ENCODE results near the gene GNAZ. TPM values are rescaled to one million over a fixed set of nuclear protein-coding genes. Genes with fewer than 3 reads are reported as not detected.

GNAZ gene

GRCh38 chr22:23168391-23169042, 98.2 kb downstream of the GNAZ start:
- H3K27me3 ChIP-seq (ENCODE audit: control insufficient read depth in 3 of 3, insufficient read depth in 3 of 3, low read depth in 1 of 3, low read length in 3 of 3): no peaks in the 10 kb centered on the region
- no peaks in the 10 kb centered on the region for H3K9me3 ChIP-seq (replicated peaks in 1 of 2; ENCODE audit: control insufficient read depth in 2 of 2, insufficient read depth in 1 of 2, low read depth in 1 of 2, low read length in 2 of 2)
- DNase-seq (ENCODE audit: low spot score): no peak
- peak overlapping the region; percentile 63 for H3K9ac ChIP-seq (ENCODE audit: low read depth, low read length, poor library complexity)
- H3K36me3 ChIP-seq (replicated peaks in 1 of 2; ENCODE audit: control insufficient read depth in 2 of 2, insufficient read depth in 2 of 2, low read length in 2 of 2): peaks cover 0 to 2% of the 10 kb centered on the region in 2 donors
- H2BK12ac ChIP-seq (ENCODE audit: low read length): peak overlapping the region; percentile 86
- H4K91ac ChIP-seq (ENCODE audit: low read depth, low read length, poor library complexity): peak overlapping the region; percentile 82
- peak overlapping the region; percentile 96 for H2AK5ac ChIP-seq (ENCODE audit: low read depth, low read length)
- H2BK15ac ChIP-seq (ENCODE audit: low read length): peak overlapping the region; percentile 83
- H3K4me2 ChIP-seq (ENCODE audit: insufficient read depth, low read length, poor library complexity, severe bottlenecking): no peak overlapping the region
- H3K18ac ChIP-seq (ENCODE audit: low read length): peak overlapping the region; percentile 70
- H2AFZ ChIP-seq (ENCODE audit: low read length): no peak overlapping the region
- H3K4me3 ChIP-seq (ENCODE audit: low read length in 2 of 2): no peak overlapping the region
- H3K14ac ChIP-seq (ENCODE audit: low read length): no peak overlapping the region
- peak overlapping the region; percentile 90 for H3K23ac ChIP-seq (ENCODE audit: low read depth, low read length, poor library complexity)
- peaks cover 2% of the 10 kb centered on the region for H3K79me1 ChIP-seq (ENCODE audit: low read depth, low read length)
- no CpG with 5 or more reads among the region's 9 CpGs for WGBS, 2 donors (ENCODE audit: extremely low coverage in 2 of 2, insufficient read length in 2 of 2, insufficient replicate concordance in 1 of 2)
- H2BK120ac ChIP-seq (ENCODE audit: low read depth, low read length): peak overlapping the region; percentile 88
- H4K8ac ChIP-seq (ENCODE audit: low read depth, low read length): peak overlapping the region; percentile 74
- H3K4ac ChIP-seq (ENCODE audit: low read length): no peak overlapping the region
- no peak overlapping the region for H3K27ac ChIP-seq (replicated peaks; ENCODE audit: low read length)
- peak overlapping the region; percentile 32 for H2BK5ac ChIP-seq (ENCODE audit: low read length)
- peaks cover 8 to 13% of the 10 kb centered on the region in 2 donors for H3K4me1 ChIP-seq (ENCODE audit: control insufficient read depth in 2 of 2, insufficient read depth in 1 of 2, low read depth in 1 of 2, low read length in 2 of 2)

GRCh38 chr22:23169043-23169406, 98.7 kb downstream of the GNAZ start:
- Histone ChIP-seq H2BK15ac (ENCODE audit: low read length) (no peak overlapping the region), H3K23ac (ENCODE audit: low read depth, low read length, poor library complexity) (peak overlapping the region; percentile 90), H3K14ac (ENCODE audit: low read length) (no peak overlapping the region), H2AFZ (ENCODE audit: low read length) (no peak overlapping the region), H3K79me1 (ENCODE audit: low read depth, low read length) (peaks cover 2% of the 10 kb centered on the region), H3K4me2 (ENCODE audit: insufficient read depth, low read length, poor library complexity, severe bottlenecking) (no peak overlapping the region), H3K9ac (ENCODE audit: low read depth, low read length, poor library complexity) (no peak overlapping the region), H3K4ac (ENCODE audit: low read length) (no peak overlapping the region), H3K9me3 (replicated peaks in 1 of 2; ENCODE audit: control insufficient read depth in 2 of 2, insufficient read depth in 1 of 2, low read depth in 1 of 2, low read length in 2 of 2) (no peaks in the 10 kb centered on the region), H3K4me1 (ENCODE audit: control insufficient read depth in 2 of 2, insufficient read depth in 1 of 2, low read depth in 1 of 2, low read length in 2 of 2) (peaks cover 9 to 13% of the 10 kb centered on the region in 2 donors), H2BK120ac (ENCODE audit: low read depth, low read length) (no peak overlapping the region), H4K91ac (ENCODE audit: low read depth, low read length, poor library complexity) (no peak overlapping the region), H3K18ac (ENCODE audit: low read length) (no peak overlapping the region), H3K27ac (replicated peaks; ENCODE audit: low read length) (no peak overlapping the region), H2AK5ac (ENCODE audit: low read depth, low read length) (no peak overlapping the region), H2BK12ac (ENCODE audit: low read length) (no peak overlapping the region), H3K27me3 (ENCODE audit: control insufficient read depth in 3 of 3, insufficient read depth in 3 of 3, low read depth in 1 of 3, low read length in 3 of 3) (no peaks in the 10 kb centered on the region), H3K36me3 (replicated peaks in 1 of 2; ENCODE audit: control insufficient read depth in 2 of 2, insufficient read depth in 2 of 2, low read length in 2 of 2) (peaks cover 0 to 2% of the 10 kb centered on the region in 2 donors), H4K8ac (ENCODE audit: low read depth, low read length) (no peak overlapping the region), H2BK5ac (ENCODE audit: low read length) (no peak overlapping the region), H3K4me3 (ENCODE audit: low read length in 2 of 2) (no peak overlapping the region)
- DNase-seq (ENCODE audit: low spot score): no peak
- WGBS, 2 donors (ENCODE audit: extremely low coverage in 2 of 2, insufficient read length in 2 of 2, insufficient replicate concordance in 1 of 2): no CpG with 5 or more reads among the region's 4 CpGs

Small RNA genes lying within 50 kb of the gene (small RNA-seq; reads per million reads assigned to genes)
- not detected for gene RF00017 (ENCODE audit: insufficient read depth)
- gene RF00066 (ENCODE audit: insufficient read depth): not detected

Measured in neuronal stem cell (in vitro differentiated cells).